ENCODE measurements around the gene RRP1B.
"Not testable (repeated sequence)": the region's sequence is repeated elsewhere in the genome, so short reads cannot be mapped to it uniquely, and the experiment has no call there.

Gene RRP1B

GRCh38 chr21:43664358-43664757 lies 5.0 kb downstream of the RRP1B start:
- no peak for TF ChIP-seq CTCF (conservative IDR thresholded peaks at IDR 0.05)
- H3K27ac ChIP-seq: no peak overlapping the region

GRCh38 chr21:43665879-43666278 lies 6.5 kb downstream of the RRP1B start:
- TF ChIP-seq CTCF (conservative IDR thresholded peaks at IDR 0.05): no peak
- no peak overlapping the region for H3K27ac ChIP-seq

GRCh38 chr21:43667191-43667904 lies 8.0 kb downstream of the RRP1B start:
- no peak overlapping the region for H3K27ac ChIP-seq
- TF ChIP-seq CTCF (conservative IDR thresholded peaks at IDR 0.05): no peak

GRCh38 chr21:43669828-43670605 lies 10.7 kb downstream of the RRP1B start:
- TF ChIP-seq CTCF (conservative IDR thresholded peaks at IDR 0.05): no peak
- H3K27ac ChIP-seq: no peak overlapping the region

GRCh38 chr21:43675871-43676270 lies 16.5 kb downstream of the RRP1B start:
- TF ChIP-seq CTCF (conservative IDR thresholded peaks at IDR 0.05): no peak
- H3K27ac ChIP-seq: no peak overlapping the region

- no peak overlapping the region for H3K27ac ChIP-seq
- no peak for TF ChIP-seq CTCF (conservative IDR thresholded peaks at IDR 0.05)
Observed at GRCh38 chr21:43676391-43676790, 17.0 kb downstream of the RRP1B start.

- no peak for TF ChIP-seq CTCF (conservative IDR thresholded peaks at IDR 0.05)
- H3K27ac ChIP-seq: no peak overlapping the region
Observed at GRCh38 chr21:43679951-43680350, 20.6 kb downstream of the RRP1B start.

- H3K27ac ChIP-seq: not testable (repeated sequence)
Observed at GRCh38 chr21:43680421-43680820, 21.1 kb downstream of the RRP1B start.
